Stimulated activated CD8-positive, alpha-beta memory T cell treated with anti-CD3 and anti-CD28 coated beads, Interleukin-12 subunit alpha, Interleukin-12 subunit beta, amount 100 ng/mL, for 1 hour (primary cell): ENCODE measurements around the gene CREBL2.
A peak's percentile ranks its signal among the peaks of the same experiment; 100 is the strongest.
"Not testable (repeated sequence)": the region's sequence is repeated elsewhere in the genome, so short reads cannot be mapped to it uniquely, and the experiment has no call there.

Experiments used
- DNase-seq: peaks from one replicate; pipeline ENCODE4 v3.0.0-alpha.2; 2020; ENCODE audit warnings: low read depth

Gene CREBL2

GRCh38 chr12:12639995-12640394 lies 28.3 kb downstream of the CREBL2 start:
- not testable (repeated sequence) for DNase-seq

GRCh38 chr12:12641650-12642049 lies 30.0 kb downstream of the CREBL2 start:
- DNase-seq, result no peak

- DNase-seq, result no peak
These were observed 31.2 kb downstream of the CREBL2 start for GRCh38 chr12:12642916-12643315.

GRCh38 chr12:12645485-12645884 lies 33.8 kb downstream of the CREBL2 start:
- peak; percentile 2 for DNase-seq

- not testable (repeated sequence) for DNase-seq
These were observed 34.3 kb downstream of the CREBL2 start for GRCh38 chr12:12645968-12646367.

GRCh38 chr12:12646483-12647072 lies 34.9 kb downstream of the CREBL2 start:
- no peak for DNase-seq

- DNase-seq, result no peak
These were observed 36.6 kb downstream of the CREBL2 start for GRCh38 chr12:12648284-12648683.

- DNase-seq, result no peak
These were observed 37.4 kb downstream of the CREBL2 start for GRCh38 chr12:12648951-12649650.

GRCh38 chr12:12651752-12652151 lies 40.1 kb downstream of the CREBL2 start:
- no peak for DNase-seq

GRCh38 chr12:12652704-12653103 lies 41.0 kb downstream of the CREBL2 start:
- not testable (repeated sequence) for DNase-seq

- no peak for DNase-seq
These were observed 42.2 kb downstream of the CREBL2 start for GRCh38 chr12:12653922-12654321.

GRCh38 chr12:12654691-12655460 lies 43.2 kb downstream of the CREBL2 start:
- DNase-seq, result no peak

GRCh38 chr12:12660201-12660600 lies 48.5 kb downstream of the CREBL2 start:
- DNase-seq, result no peak

GRCh38 chr12:12661086-12661856 lies 49.6 kb downstream of the CREBL2 start:
- DNase-seq, result no peak

GRCh38 chr12:12663644-12664294 lies 52.1 kb downstream of the CREBL2 start:
- DNase-seq, result no peak

- no peak for DNase-seq
These were observed 53.5 kb downstream of the CREBL2 start for GRCh38 chr12:12665194-12665593.

GRCh38 chr12:12668005-12668404 lies 56.3 kb downstream of the CREBL2 start:
- DNase-seq, result no peak

- DNase-seq, result no peak
These were observed 57.3 kb downstream of the CREBL2 start for GRCh38 chr12:12669020-12669419.

GRCh38 chr12:12671850-12672660 lies 60.4 kb downstream of the CREBL2 start:
- no peak for DNase-seq

GRCh38 chr12:12673296-12673695 lies 61.6 kb downstream of the CREBL2 start:
- DNase-seq, result no peak

- no peak for DNase-seq
These were observed 64.9 kb downstream of the CREBL2 start for GRCh38 chr12:12676605-12677004.
